ENCODE data around the gene YOD1. TPM values are rescaled to one million over a fixed set of nuclear protein-coding genes. Genes with fewer than 3 reads are reported as not detected.

Gene YOD1
- total RNA-seq (11.5 TPM), polyA plus RNA-seq (10.5 TPM)
- long read RNA-seq, donor 1, full-length matches to known transcripts, result 1 of 1 reads
- long read RNA-seq, donor 1, partial matches to known transcripts, result 0 of 1 reads
- long read RNA-seq, donor 1, other reads (novel, unspliced or antisense), result 0 of 1 reads
- long read RNA-seq, donor 2, full-length matches to known transcripts, result 13 of 13 reads
- long read RNA-seq, donor 2, partial matches to known transcripts, result 0 of 13 reads
- long read RNA-seq, donor 2, other reads (novel, unspliced or antisense), result 0 of 13 reads
- long read RNA-seq, donor 3, full-length matches to known transcripts, result 5 of 5 reads
- long read RNA-seq, donor 3, partial matches to known transcripts, result 0 of 5 reads
- long read RNA-seq, donor 3, other reads (novel, unspliced or antisense), result 0 of 5 reads
- long read RNA-seq, donor 4, full-length matches to known transcripts, result 6 of 6 reads
- long read RNA-seq, donor 4, partial matches to known transcripts, result 0 of 6 reads
- long read RNA-seq, donor 4, other reads (novel, unspliced or antisense), result 0 of 6 reads
- long read RNA-seq, donor 5, full-length matches to known transcripts, result 12 of 12 reads
- long read RNA-seq, donor 5, partial matches to known transcripts, result 0 of 12 reads
- long read RNA-seq, donor 5, other reads (novel, unspliced or antisense), result 0 of 12 reads
- long read RNA-seq, donor 6, full-length matches to known transcripts, result 5 of 5 reads
- long read RNA-seq, donor 6, partial matches to known transcripts, result 0 of 5 reads
- long read RNA-seq, donor 6, other reads (novel, unspliced or antisense), result 0 of 5 reads
- long read RNA-seq, donor 7, full-length matches to known transcripts, result 8 of 8 reads
- long read RNA-seq, donor 7, partial matches to known transcripts, result 0 of 8 reads
- long read RNA-seq, donor 7, other reads (novel, unspliced or antisense), result 0 of 8 reads
- long read RNA-seq, donor 8, full-length matches to known transcripts, result 3 of 3 reads
- long read RNA-seq, donor 8, partial matches to known transcripts, result 0 of 3 reads
- long read RNA-seq, donor 8, other reads (novel, unspliced or antisense), result 0 of 3 reads
- long read RNA-seq, donor 9, full-length matches to known transcripts, result 6 of 6 reads
- long read RNA-seq, donor 9, partial matches to known transcripts, result 0 of 6 reads
- long read RNA-seq, donor 9, other reads (novel, unspliced or antisense), result 0 of 6 reads
- long read RNA-seq, donor 10, full-length matches to known transcripts, result 2 of 2 reads
- long read RNA-seq, donor 10, partial matches to known transcripts, result 0 of 2 reads
- long read RNA-seq, donor 10, other reads (novel, unspliced or antisense), result 0 of 2 reads

DNA sequence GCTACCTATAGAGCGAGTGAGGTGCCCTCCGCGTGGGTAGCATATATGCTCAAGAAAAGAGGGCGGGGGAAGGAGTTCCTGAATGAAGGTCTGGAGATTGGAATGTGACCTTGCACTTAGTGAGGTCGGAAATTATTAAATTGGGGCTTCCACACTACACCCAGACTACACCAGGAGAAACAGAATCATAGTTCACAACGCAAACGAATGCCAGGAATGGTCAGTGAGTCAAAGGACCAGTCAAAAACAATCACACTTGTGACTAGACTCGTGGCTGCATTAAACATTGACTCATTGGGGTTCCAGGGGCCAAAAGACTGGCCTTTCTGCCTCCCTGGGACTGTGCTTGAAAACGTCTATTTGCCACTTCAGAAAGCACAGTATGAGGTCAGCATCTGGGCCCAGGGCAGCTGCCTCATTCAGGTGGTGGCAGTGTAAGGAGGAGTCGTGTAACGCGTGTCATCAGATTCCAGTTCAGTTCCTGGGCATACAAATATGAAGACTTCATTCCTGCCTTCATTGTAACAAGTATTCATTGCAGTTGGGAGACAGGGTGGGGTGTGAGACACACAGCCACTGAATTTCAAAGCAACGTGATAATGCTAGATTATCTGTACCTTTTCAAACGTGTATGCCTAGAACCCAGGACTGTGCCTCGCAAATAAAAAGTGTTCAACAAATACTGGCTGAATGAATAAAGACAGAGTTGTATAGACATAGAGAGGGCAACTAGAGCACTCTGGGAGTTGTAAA is at the start of gene YOD1:
Gene YOD1, minus strand, starts transcription at position 18 of the 753 bp plus-strand sequence. CDS start 178 bp downstream, outside the sequence.
- H3K36me3 ChIP-seq (ENCODE audit: control insufficient read depth in 2 of 2, insufficient read depth in 2 of 2, low read length in 1 of 2), result peaks cover 4 to 22% of the 10 kb centered on the region in 2 donors
- H3K27me3 ChIP-seq (ENCODE audit: control insufficient read depth in 2 of 2, insufficient read depth in 1 of 2, low read length in 1 of 2), result peaks cover 0 to 6% of the 10 kb centered on the region in 2 donors
- peak within 1 kb of the TSS; percentile 96 to 99 for H3K4me3 ChIP-seq (ENCODE audit: low read length in 2 of 2)
- H3K9me3 ChIP-seq (ENCODE audit: control insufficient read depth in 2 of 2, insufficient read depth in 1 of 2, low read length in 1 of 2), result no peaks in the 10 kb centered on the region
- H3K27ac ChIP-seq (ENCODE audit: low read depth in 1 of 2, low read length in 1 of 2), result peak within 1 kb of the TSS; percentile 88 to 89
- WGBS, result 66% methylated on average over 15 of the region's 15 CpGs
- DNase-seq (ENCODE audit: low read depth in 6 of 9, low spot score in 9 of 9), result no peak
- H3K4me1 ChIP-seq (ENCODE audit: control insufficient read depth in 2 of 2, insufficient read depth in 2 of 2, low read length in 2 of 2), result peaks cover 10 to 31% of the 10 kb centered on the region in 2 donors

DNA sequence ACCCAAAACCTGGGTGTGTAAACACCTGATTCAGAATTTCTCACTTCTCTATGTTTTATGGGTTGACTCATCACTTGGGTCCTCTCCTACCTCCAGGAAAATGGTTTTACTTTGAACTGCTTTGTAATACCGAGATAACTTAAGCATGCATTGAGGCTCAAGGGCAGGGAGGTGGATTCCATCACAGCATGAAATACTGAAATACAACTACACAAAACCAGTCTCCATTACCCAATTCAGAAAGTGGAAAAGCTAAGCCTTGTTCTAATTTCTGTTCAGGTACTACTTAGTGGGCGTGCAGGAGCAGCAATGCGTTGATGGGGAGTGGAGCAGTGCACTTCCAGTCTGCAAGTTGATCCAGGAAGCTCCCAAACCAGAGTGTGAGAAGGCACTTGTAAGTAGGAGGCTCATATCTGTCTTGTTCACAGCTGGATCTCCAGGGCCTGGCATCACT is 46.9 kb upstream of the YOD1 start:
- WGBS, result 94% methylated on average over 3 of the region's 3 CpGs
- Histone ChIP-seq H3K27ac (ENCODE audit: low read depth in 1 of 2, low read length in 1 of 2) (no peak overlapping the region), H3K4me3 (ENCODE audit: low read length in 2 of 2) (no peak overlapping the region), H3K27me3 (ENCODE audit: control insufficient read depth in 2 of 2, insufficient read depth in 1 of 2, low read length in 1 of 2) (no peaks in the 10 kb centered on the region), H3K9me3 (ENCODE audit: control insufficient read depth in 2 of 2, insufficient read depth in 1 of 2, low read length in 1 of 2) (no peaks in the 10 kb centered on the region), H3K4me1 (ENCODE audit: control insufficient read depth in 2 of 2, insufficient read depth in 2 of 2, low read length in 2 of 2) (no peaks in the 10 kb centered on the region), H3K36me3 (ENCODE audit: control insufficient read depth in 2 of 2, insufficient read depth in 2 of 2, low read length in 1 of 2) (no peaks in the 10 kb centered on the region)
- no peak for DNase-seq (ENCODE audit: low read depth in 6 of 9, low spot score in 9 of 9)

- 71% methylated on average over 2 of the region's 2 CpGs for WGBS
- peaks cover 0 to 5% of the 10 kb centered on the region in 2 donors for H3K4me1 ChIP-seq (ENCODE audit: control insufficient read depth in 2 of 2, insufficient read depth in 2 of 2, low read length in 2 of 2)
- no peak overlapping the region for H3K27ac ChIP-seq (ENCODE audit: low read depth in 1 of 2, low read length in 1 of 2)
- no peaks in the 10 kb centered on the region for H3K36me3 ChIP-seq (ENCODE audit: control insufficient read depth in 2 of 2, insufficient read depth in 2 of 2, low read length in 1 of 2)
- no peaks in the 10 kb centered on the region for H3K27me3 ChIP-seq (ENCODE audit: control insufficient read depth in 2 of 2, insufficient read depth in 1 of 2, low read length in 1 of 2)
- no peaks in the 10 kb centered on the region for H3K9me3 ChIP-seq (ENCODE audit: control insufficient read depth in 2 of 2, insufficient read depth in 1 of 2, low read length in 1 of 2)
- no peak for DNase-seq (ENCODE audit: low read depth in 6 of 9, low spot score in 9 of 9)
- H3K4me3 ChIP-seq (ENCODE audit: low read length in 2 of 2), result no peak overlapping the region
Measured at GRCh38 chr1:207093944-207094343, 42.9 kb upstream of the YOD1 start.

- peaks cover 5 to 10% of the 10 kb centered on the region in 2 donors for H3K4me1 ChIP-seq (ENCODE audit: control insufficient read depth in 2 of 2, insufficient read depth in 2 of 2, low read length in 2 of 2)
- H3K36me3 ChIP-seq (ENCODE audit: control insufficient read depth in 2 of 2, insufficient read depth in 2 of 2, low read length in 1 of 2), result no peaks in the 10 kb centered on the region
- H3K4me3 ChIP-seq (ENCODE audit: low read length in 2 of 2), result no peak overlapping the region
- WGBS, result 96% methylated on average over 4 of the region's 4 CpGs
- no peaks in the 10 kb centered on the region for H3K9me3 ChIP-seq (ENCODE audit: control insufficient read depth in 2 of 2, insufficient read depth in 1 of 2, low read length in 1 of 2)
- no peak overlapping the region for H3K27ac ChIP-seq (ENCODE audit: low read depth in 1 of 2, low read length in 1 of 2)
- DNase-seq (ENCODE audit: low read depth in 6 of 9, low spot score in 9 of 9), result no peak
- H3K27me3 ChIP-seq (ENCODE audit: control insufficient read depth in 2 of 2, insufficient read depth in 1 of 2, low read length in 1 of 2), result no peaks in the 10 kb centered on the region
Measured at GRCh38 chr1:207091200-207091908, 40.3 kb upstream of the YOD1 start.

- no peak for DNase-seq (ENCODE audit: low read depth in 6 of 9, low spot score in 9 of 9)
- no peaks in the 10 kb centered on the region for H3K27me3 ChIP-seq (ENCODE audit: control insufficient read depth in 2 of 2, insufficient read depth in 1 of 2, low read length in 1 of 2)
- peak overlapping the region in 1 of 2 donors; percentile 3 for H3K27ac ChIP-seq (ENCODE audit: low read depth in 1 of 2, low read length in 1 of 2)
- no peaks in the 10 kb centered on the region for H3K36me3 ChIP-seq (ENCODE audit: control insufficient read depth in 2 of 2, insufficient read depth in 2 of 2, low read length in 1 of 2)
- H3K4me3 ChIP-seq (ENCODE audit: low read length in 2 of 2), result peak overlapping the region in 1 of 2 donors; percentile 4
- peaks cover 12 to 23% of the 10 kb centered on the region in 2 donors for H3K4me1 ChIP-seq (ENCODE audit: control insufficient read depth in 2 of 2, insufficient read depth in 2 of 2, low read length in 2 of 2)
- H3K9me3 ChIP-seq (ENCODE audit: control insufficient read depth in 2 of 2, insufficient read depth in 1 of 2, low read length in 1 of 2), result no peaks in the 10 kb centered on the region
- 93% methylated on average over 17 of the region's 17 CpGs for WGBS
Measured at GRCh38 chr1:207089627-207090355, 38.8 kb upstream of the YOD1 start.

- DNase-seq (ENCODE audit: low read depth in 6 of 9, low spot score in 9 of 9), result peak in 5 of 9 donors; percentile 27 to 74 (median 35)
- peak within 1 kb of the TSS; percentile 3 to 25 for H3K27ac ChIP-seq (ENCODE audit: low read depth in 1 of 2, low read length in 1 of 2)
Measured at GRCh38 chr1:207088701-207089626, 38.0 kb upstream of the YOD1 start, which contains the start of gene C4BPB. TSS of gene C4BPB (plus strand) at chr1:207088860. CDS start at chr1:207089532, 672 bp downstream.

DNA sequence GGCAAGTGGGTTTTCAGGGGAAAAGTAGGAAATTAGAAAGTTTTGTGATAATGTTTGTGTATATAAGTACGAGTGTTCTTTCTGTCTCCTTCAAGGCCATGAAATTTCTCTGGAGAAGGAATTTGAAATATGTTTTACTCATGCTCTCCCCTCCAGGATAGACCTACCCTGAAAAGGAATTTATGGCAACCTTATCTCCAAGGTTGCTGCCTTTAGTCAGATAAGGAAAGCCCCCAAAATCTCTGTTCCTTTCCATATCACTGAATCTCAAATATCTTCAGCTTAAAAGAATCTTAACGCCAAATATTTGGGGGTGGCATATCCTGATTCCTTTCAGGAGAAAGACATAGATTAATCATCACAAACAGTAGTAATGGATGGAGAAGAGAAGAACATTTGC is 37.2 kb upstream of the YOD1 start:
- Histone ChIP-seq H3K36me3 (ENCODE audit: control insufficient read depth in 2 of 2, insufficient read depth in 2 of 2, low read length in 1 of 2) (no peaks in the 10 kb centered on the region), H3K4me1 (ENCODE audit: control insufficient read depth in 2 of 2, insufficient read depth in 2 of 2, low read length in 2 of 2) (peaks cover 14 to 30% of the 10 kb centered on the region in 2 donors), H3K27ac (ENCODE audit: low read depth in 1 of 2, low read length in 1 of 2) (no peak overlapping the region), H3K27me3 (ENCODE audit: control insufficient read depth in 2 of 2, insufficient read depth in 1 of 2, low read length in 1 of 2) (no peaks in the 10 kb centered on the region), H3K9me3 (ENCODE audit: control insufficient read depth in 2 of 2, insufficient read depth in 1 of 2, low read length in 1 of 2) (no peaks in the 10 kb centered on the region), H3K4me3 (ENCODE audit: low read length in 2 of 2) (no peak overlapping the region)
- DNase-seq (ENCODE audit: low read depth in 6 of 9, low spot score in 9 of 9), result no peak
- WGBS, result 96% methylated on average over 2 of the region's 2 CpGs

More at GRCh38 chr1:207088701-207089626, 38.0 kb upstream of the YOD1 start, which contains the start of gene C4BPB:
- H3K9me3 ChIP-seq (ENCODE audit: control insufficient read depth in 2 of 2, insufficient read depth in 1 of 2, low read length in 1 of 2), result no peaks in the 10 kb centered on the region
- H3K4me3 ChIP-seq (ENCODE audit: low read length in 2 of 2), result peak within 1 kb of the TSS in 1 of 2 donors; percentile 4
- no peaks in the 10 kb centered on the region for H3K36me3 ChIP-seq (ENCODE audit: control insufficient read depth in 2 of 2, insufficient read depth in 2 of 2, low read length in 1 of 2)
- no peaks in the 10 kb centered on the region for H3K27me3 ChIP-seq (ENCODE audit: control insufficient read depth in 2 of 2, insufficient read depth in 1 of 2, low read length in 1 of 2)
- 41% methylated on average over 9 of the region's 9 CpGs for WGBS
- peaks cover 14 to 30% of the 10 kb centered on the region in 2 donors for H3K4me1 ChIP-seq (ENCODE audit: control insufficient read depth in 2 of 2, insufficient read depth in 2 of 2, low read length in 2 of 2)

Data from thymus (tissue), 14 donors.